HCT116 (cell line): Measurements from ENCODE around the gene MYCL. TPM values are rescaled to one million over a fixed set of nuclear protein-coding genes. Genes with fewer than 3 reads are reported as not detected.

Experiments used
- ATAC-seq: fragments of 200-7000 bp; cut with Tn5 transposase; 2 replicates; pipeline ENCODE4 v1.9.1; 2020; ENCODE audit warnings: mild to moderate bottlenecking, moderate library complexity
- BruUV-seq: library from RNA; stranded (reverse); fragments of 400-500 nt; replicated peaks from 2 replicates; lab custom pipeline; 2021; lab: Mats Ljungman, UMichigan
- CTCF ChIA-PET: fragments of 300-600 bp; sonication (Branson Sonifier 250); formaldehyde crosslinking; loops from one replicate; lab custom pipeline; 2021; ENCODE audit warnings: antibody characterized with exemption; lab: Charles Lee
- POLR2A ChIA-PET: fragments of 300-600, 350-600 bp; sonication (Branson Sonifier 250); formaldehyde crosslinking; loops from one replicate; lab custom pipeline; 2021; ENCODE audit warnings: antibody characterized with exemption; lab: Charles Lee
- RAD21 ChIA-PET, 2 experiments: fragments of 300-600 bp; sonication (Branson Sonifier 250); formaldehyde crosslinking; loops; one replicate each; lab custom pipeline; 2023; ENCODE audit warnings: low total read pairs in 2 of 2; ENCODE audit not compliant: uncharacterized antibody in 2 of 2, unreplicated experiment in 2 of 2, low non-redundant PET in 1 of 2; lab: Charles Lee
- DNase-seq: peaks from one replicate; pipeline ENCODE4 v3.0.0-alpha.2; 2010; ENCODE audit warnings: low read depth, low spot score
- H2AFZ ChIP-seq: fragments of 200-600 bp; shearing (Covaris generic), sonication (generic); 2 replicates; pipeline ENCODE4 v1.6.1; 2017; ENCODE audit warnings: low read depth, mixed run types, mixed read lengths, antibody characterized with exemption, low read length; ENCODE audit not compliant: poor library complexity, severe bottlenecking
- H3K27ac ChIP-seq: 2 replicates; pipeline ENCODE4 v1.5.1; 2012; ENCODE audit warnings: low read depth, low read length
- H3K27me3 ChIP-seq: fragments of 200-600 bp; sonication (generic); 2 replicates; pipeline ENCODE4 v1.6.1; 2016; ENCODE audit warnings: mixed run types, low read length, mixed read lengths; ENCODE audit not compliant: insufficient read depth
- H3K36me3 ChIP-seq, 2 experiments: fragments of 200-500 bp in 1 of 2; fragments of 200-600 bp in 1 of 2; sonication (Bioruptor generic) in 1 of 2; sonication (generic) in 1 of 2; 2 replicates each; pipeline versions ENCODE4 v1.5.1 to v1.6.1; 2014 to 2016; ENCODE audit warnings: low read length in 2 of 2, inconsistent platforms in 1 of 2, mixed read lengths in 1 of 2, mixed run types in 1 of 2; ENCODE audit not compliant: insufficient read depth in 2 of 2, control insufficient read depth in 1 of 2
- H3K4me1 ChIP-seq, 2 experiments: fragments of 200-600 bp in 1 of 2; sonication (generic) in 1 of 2; 2 replicates each; pipeline versions ENCODE4 v1.5.1 to v1.6.1; 2012 to 2017; ENCODE audit warnings: low read length in 2 of 2, inconsistent platforms in 1 of 2, mild to moderate bottlenecking in 1 of 2, mixed read lengths in 1 of 2, mixed run types in 1 of 2, moderate library complexity in 1 of 2; ENCODE audit not compliant: insufficient read depth in 2 of 2, control insufficient read depth in 1 of 2
- H3K4me2 ChIP-seq: fragments of 200-600 bp; sonication (generic); 2 replicates; pipeline ENCODE4 v1.6.1; 2017; ENCODE audit warnings: mixed run types, low read length, mixed read lengths
- H3K4me3 ChIP-seq, 2 experiments: fragments of 200-600 bp in 1 of 2; sonication (generic) in 1 of 2; replicated peaks in 1 of 2; 2 replicates each; pipeline ENCODE4 v1.5.1; 2011 to 2016; ENCODE audit warnings: low read length in 2 of 2, control low read depth in 1 of 2, low read depth in 1 of 2, mild to moderate bottlenecking in 1 of 2, mixed read lengths in 1 of 2, mixed run types in 1 of 2
- H3K79me2 ChIP-seq: fragments of 200-600 bp; sonication (generic); 2 replicates; pipeline ENCODE4 v1.6.1; 2017; ENCODE audit warnings: mild to moderate bottlenecking, mixed run types, low read length, moderate library complexity, mixed read lengths; ENCODE audit not compliant: insufficient read depth
- H3K9ac ChIP-seq: fragments of 200-600 bp; sonication (generic); 2 replicates; pipeline ENCODE4 v1.6.1; 2016; ENCODE audit warnings: low read length, mixed read lengths
- H3K9me2 ChIP-seq: fragments of 200-600 bp; sonication (generic), shearing (Covaris generic); 2 replicates; pipeline ENCODE4 v1.6.1; 2017; ENCODE audit warnings: mixed run types, mild to moderate bottlenecking, moderate library complexity; ENCODE audit not compliant: insufficient read depth
- H3K9me3 ChIP-seq, 2 experiments: fragments of 200-500 bp in 1 of 2; fragments of 200-600 bp in 1 of 2; sonication (Bioruptor generic) in 1 of 2; sonication (generic) in 1 of 2; 2 replicates each; pipeline ENCODE4 v1.6.1; 2014 to 2017; ENCODE audit warnings: low read length in 2 of 2, mixed read lengths in 2 of 2, inconsistent platforms in 1 of 2, low read depth in 1 of 2, mild to moderate bottlenecking in 1 of 2, mixed run types in 1 of 2, moderate library complexity in 1 of 2; ENCODE audit not compliant: control insufficient read depth in 1 of 2, insufficient read depth in 1 of 2
- H4K20me1 ChIP-seq: fragments of 200-600 bp; sonication (generic), shearing (Covaris generic); 2 replicates; pipeline ENCODE4 v1.6.1; 2017; ENCODE audit warnings: mixed run types, mild to moderate bottlenecking, moderate library complexity; ENCODE audit not compliant: insufficient read depth
- ATF3 ChIP-seq: IDR thresholded peaks from 2 replicates; pipeline ENCODE4 v1.6.1; 2012
- CBX3 ChIP-seq: IDR thresholded peaks from 2 replicates; pipeline ENCODE4 v1.6.1; 2012; ENCODE audit warnings: low read depth
- CEBPB ChIP-seq: IDR thresholded peaks from 2 replicates; pipeline ENCODE4 v1.6.1; 2012; ENCODE audit warnings: low read depth
- CTCF ChIP-seq, 3 experiments: fragments of 200-600 bp in 1 of 3; sonication (generic) in 1 of 3; IDR thresholded peaks in 2 of 3; conservative IDR thresholded peaks in 1 of 3; 2 replicates each; pipeline ENCODE4 v1.5.1; 2012 to 2017; ENCODE audit warnings: low read depth in 2 of 3, low read length in 2 of 3, antibody characterized with exemption in 1 of 3, borderline replicate concordance in 1 of 3, control low read depth in 1 of 3, mild to moderate bottlenecking in 1 of 3, mixed read lengths in 1 of 3, mixed run types in 1 of 3, moderate library complexity in 1 of 3; ENCODE audit not compliant: insufficient read depth in 1 of 3
- ELF1 ChIP-seq: IDR thresholded peaks from 2 replicates; pipeline ENCODE4 v1.6.1; 2012; ENCODE audit warnings: low read depth, borderline replicate concordance
- EZH2 ChIP-seq: fragments of 200-600 bp; sonication (generic); IDR thresholded peaks from 2 replicates; pipeline ENCODE4 v1.6.1; 2017; ENCODE audit warnings: antibody characterized with exemption, mixed run types
- FOSL1 ChIP-seq: IDR thresholded peaks from 2 replicates; pipeline ENCODE4 v1.6.1; 2012; ENCODE audit warnings: low read depth
- JUND ChIP-seq: IDR thresholded peaks from 2 replicates; pipeline ENCODE4 v1.6.1; 2012
- MAX ChIP-seq: IDR thresholded peaks from 2 replicates; pipeline ENCODE4 v1.6.1; 2012
- POLR2A ChIP-seq: IDR thresholded peaks from 2 replicates; pipeline ENCODE4 v1.7.0; 2011; ENCODE audit warnings: borderline replicate concordance; ENCODE audit not compliant: insufficient read depth, insufficient read length; ENCODE audit errors: extremely low read depth
- REST ChIP-seq: IDR thresholded peaks from 2 replicates; pipeline ENCODE4 v1.6.1; 2012; ENCODE audit warnings: low read depth
- SIN3A ChIP-seq: IDR thresholded peaks from 2 replicates; pipeline ENCODE4 v1.6.1; 2012; ENCODE audit warnings: low read depth
- SRF ChIP-seq: IDR thresholded peaks from 2 replicates; pipeline ENCODE4 v1.6.1; 2012; ENCODE audit warnings: low read depth
- TCF7L2 ChIP-seq: IDR thresholded peaks from 2 replicates; pipeline ENCODE4 v1.7.0; 2011; ENCODE audit warnings: borderline replicate concordance, inconsistent platforms; ENCODE audit not compliant: insufficient read depth, insufficient read length; ENCODE audit errors: extremely low read depth
- YY1 ChIP-seq: IDR thresholded peaks from 2 replicates; pipeline ENCODE4 v1.6.1; 2011; ENCODE audit warnings: low read length, low read depth, moderate library complexity, mild to moderate bottlenecking; ENCODE audit not compliant: insufficient replicate concordance; ENCODE audit errors: extremely low read depth
- ZFX ChIP-seq: fragments of 450-650 bp; IDR thresholded peaks from 2 replicates; pipeline ENCODE4 v1.6.1; 2017
- ZNF274 ChIP-seq: fragments of 200-500 bp; sonication (Bioruptor generic); IDR thresholded peaks from 2 replicates; pipeline ENCODE4 v1.6.1; 2014; ENCODE audit warnings: mild to moderate bottlenecking, low read depth, low read length, inconsistent platforms
- intact Hi-C: fragments of 100-400 bp; cut with micrococcal nuclease; formaldehyde crosslinking; loops from 2 replicates; pipeline ENCODE4 v1.10.0; 2022
- total RNA-seq: library from RNA; stranded (reverse); gene quantifications from one replicate; pipeline ENCODE4 v1.2.1, GENCODE V29; 2021; ENCODE audit not compliant: unreplicated experiment

Gene MYCL
- total RNA-seq, 1 experiment from 2014 or later, result 10.0 TPM

GRCh38 chr1:39894884-39895495 lies 6.7 kb downstream of the MYCL start:
- Histone ChIP-seq H3K4me1 (peaks cover 23 to 30% of the 10 kb centered on the region in 2 experiments), H3K4me3 (no peak overlapping the region), H3K36me3 (no peaks in the 10 kb centered on the region), H3K27ac (no peak overlapping the region), H4K20me1 (no peaks in the 10 kb centered on the region), H3K9me2 (no peaks in the 10 kb centered on the region), H3K27me3 (no peaks in the 10 kb centered on the region), H2AFZ (no peak overlapping the region), H3K79me2 (no peaks in the 10 kb centered on the region), H3K4me2 (no peak overlapping the region), H3K9ac (no peak overlapping the region), H3K9me3 (no peaks in the 10 kb centered on the region)
- POLR2A ChIA-PET, result no interaction called here
- CTCF ChIA-PET, result no interaction called here
- BruUV-seq, result no TSS peak
- intact Hi-C loops, result no loop called here
- TF ChIP-seq REST, result no peak
- TF ChIP-seq ZFX, result no peak
- TF ChIP-seq CEBPB, result no peak
- no peak for TF ChIP-seq POLR2A
- no peak for TF ChIP-seq JUND
- no peak for TF ChIP-seq CBX3
- no peak for TF ChIP-seq YY1
- no peak for TF ChIP-seq SRF
- TF ChIP-seq TCF7L2, result no peak
- TF ChIP-seq FOSL1, result no peak
- TF ChIP-seq ELF1, result no peak
- TF ChIP-seq ATF3, result no peak
- no peak for TF ChIP-seq MAX
- no peak for TF ChIP-seq SIN3A
- TF ChIP-seq ZNF274, result no peak
- no peak for TF ChIP-seq EZH2
- TF ChIP-seq CTCF (IDR thresholded peaks at IDR 0.05 in 2 of 3, conservative IDR thresholded peaks at IDR 0.05 in 1 of 3; ENCODE audit: borderline replicate concordance in 1 of 3, insufficient read depth in 1 of 3, low read depth in 2 of 3, low read length in 2 of 3), result no peak
- ATAC-seq (no peak), DNase-seq (no peak)
- RAD21 ChIA-PET, result no interaction called here
